Vagina (tissue), 2 donors: ENCODE measurements around the gene FADS6. TPM values are rescaled to one million over a fixed set of nuclear protein-coding genes. Genes with fewer than 3 reads are reported as not detected.
A peak's percentile ranks its signal among the peaks of the same experiment; 100 is the strongest.

Experiments used
- DNase-seq, 2 donors: peaks; one replicate each; pipeline ENCODE4 v3.0.0-alpha.2; 2017; ENCODE audit errors: extremely low spot score in 2 of 2
- H3K27ac ChIP-seq: fragments of 200-600 bp; sonication (generic); one replicate; pipeline ENCODE4 v1.5.1; 2019
- H3K27me3 ChIP-seq: fragments of 200-600 bp; sonication (generic); one replicate; pipeline ENCODE4 v1.5.1; 2019
- H3K36me3 ChIP-seq, 2 donors: fragments of 200-600 bp; sonication (generic); one replicate each; pipeline ENCODE4 v1.5.1; 2017 to 2019
- H3K4me1 ChIP-seq: fragments of 200-600 bp; sonication (generic); one replicate; pipeline ENCODE4 v1.5.1; 2019
- H3K4me3 ChIP-seq, 2 donors: fragments of 200-600 bp; sonication (generic); 1 replicate in 1 of 2; 2 replicates in 1 of 2; pipeline ENCODE4 v1.5.1; 2016 to 2019
- H3K9me3 ChIP-seq: fragments of 200-600 bp; sonication (generic); one replicate; pipeline ENCODE4 v1.5.1; 2019
- CTCF ChIP-seq, 3 experiments: fragments of 450-650 bp in 2 of 3; fragments of 200-600 bp in 1 of 3; sonication (generic) in 1 of 3; IDR thresholded peaks; one replicate each; pipeline ENCODE4 v1.5.1; 2017 to 2019; ENCODE audit warnings: antibody characterized with exemption in 3 of 3, mild to moderate bottlenecking in 2 of 3, moderate library complexity in 2 of 3
- POLR2A ChIP-seq, 2 donors: fragments of 450-650 bp; IDR thresholded peaks; one replicate each; pipeline ENCODE4 v1.6.1; 2017; ENCODE audit warnings: antibody characterized with exemption in 2 of 2, mild to moderate bottlenecking in 2 of 2, moderate library complexity in 2 of 2
- POLR2AphosphoS5 ChIP-seq, 2 donors: sonication (generic); formaldehyde crosslinking; IDR thresholded peaks; one replicate each; pipeline ENCODE4 v1.9.0; 2017; ENCODE audit warnings: antibody characterized with exemption in 2 of 2, mild to moderate bottlenecking in 2 of 2, low read depth in 1 of 2; ENCODE audit not compliant: insufficient read depth in 1 of 2
- intact Hi-C: fragments of 100-400 bp; cut with DNase I; formaldehyde crosslinking; loops from one replicate; pipeline ENCODE4 v1.15.1; 2023
- total RNA-seq: library from RNA; depleted of rRNA; stranded (reverse); fragments of >200 nt; gene quantifications from one replicate; pipeline ENCODE4 v1.2.3, GENCODE V29; 2016

FADS6 gene
- total RNA-seq, 1 donor from 2014 or later: 1.5 TPM

GRCh38 chr17:74874615-74875037 lies 18.8 kb downstream of the FADS6 start:
- H3K27ac ChIP-seq: no peak overlapping the region
- TF ChIP-seq POLR2A (IDR thresholded peaks at IDR 0.05): no peak
- TF ChIP-seq CTCF (IDR thresholded peaks at IDR 0.05): no peak
- TF ChIP-seq POLR2AphosphoS5 (IDR thresholded peaks at IDR 0.05; ENCODE audit: insufficient read depth in 1 of 2, low read depth in 1 of 2): no peak
- H3K4me3 ChIP-seq: no peak overlapping the region
- no peaks in the 10 kb centered on the region for H3K27me3 ChIP-seq
- peaks cover 0 to 3% of the 10 kb centered on the region in 2 donors for H3K36me3 ChIP-seq
- DNase-seq: no peak
- H3K4me1 ChIP-seq: peaks cover 39% of the 10 kb centered on the region
- H3K9me3 ChIP-seq: no peaks in the 10 kb centered on the region
- intact Hi-C loops: no loop called here

GRCh38 chr17:74873874-74874614 lies 19.4 kb downstream of the FADS6 start:
- Histone ChIP-seq H3K4me3 (peak overlapping the region; percentile 50 to 74), H3K27ac (peak overlapping the region; percentile 83), H3K27me3 (no peaks in the 10 kb centered on the region), H3K9me3 (no peaks in the 10 kb centered on the region), H3K36me3 (peaks cover 0 to 4% of the 10 kb centered on the region in 2 donors), H3K4me1 (peaks cover 39% of the 10 kb centered on the region)
- intact Hi-C loops: no loop called here
- no peak for TF ChIP-seq POLR2A (IDR thresholded peaks at IDR 0.05)
- no peak for TF ChIP-seq CTCF (IDR thresholded peaks at IDR 0.05)
- no peak for TF ChIP-seq POLR2AphosphoS5 (IDR thresholded peaks at IDR 0.05; ENCODE audit: insufficient read depth in 1 of 2, low read depth in 1 of 2)
- no peak for DNase-seq

- TF ChIP-seq POLR2AphosphoS5 (IDR thresholded peaks at IDR 0.05; ENCODE audit: insufficient read depth in 1 of 2, low read depth in 1 of 2) (peak; percentile 99), POLR2A (IDR thresholded peaks at IDR 0.05) (peak in 1 of 2 donors; percentile 96), CTCF (IDR thresholded peaks at IDR 0.05) (peak in 1 of 3 experiments; percentile 4)
- peaks cover 37% of the 10 kb centered on the region for H3K4me1 ChIP-seq
- H3K4me3 ChIP-seq: peak overlapping the region; percentile 50 to 78
- peak overlapping the region; percentile 83 for H3K27ac ChIP-seq
- no peaks in the 10 kb centered on the region for H3K9me3 ChIP-seq
- intact Hi-C loops: no loop called here
- DNase-seq: peak; percentile 100
- no peaks in the 10 kb centered on the region for H3K27me3 ChIP-seq
- peaks cover 0 to 4% of the 10 kb centered on the region in 2 donors for H3K36me3 ChIP-seq
These were observed 20.2 kb downstream of the FADS6 start for GRCh38 chr17:74873037-74873873.

DNA sequence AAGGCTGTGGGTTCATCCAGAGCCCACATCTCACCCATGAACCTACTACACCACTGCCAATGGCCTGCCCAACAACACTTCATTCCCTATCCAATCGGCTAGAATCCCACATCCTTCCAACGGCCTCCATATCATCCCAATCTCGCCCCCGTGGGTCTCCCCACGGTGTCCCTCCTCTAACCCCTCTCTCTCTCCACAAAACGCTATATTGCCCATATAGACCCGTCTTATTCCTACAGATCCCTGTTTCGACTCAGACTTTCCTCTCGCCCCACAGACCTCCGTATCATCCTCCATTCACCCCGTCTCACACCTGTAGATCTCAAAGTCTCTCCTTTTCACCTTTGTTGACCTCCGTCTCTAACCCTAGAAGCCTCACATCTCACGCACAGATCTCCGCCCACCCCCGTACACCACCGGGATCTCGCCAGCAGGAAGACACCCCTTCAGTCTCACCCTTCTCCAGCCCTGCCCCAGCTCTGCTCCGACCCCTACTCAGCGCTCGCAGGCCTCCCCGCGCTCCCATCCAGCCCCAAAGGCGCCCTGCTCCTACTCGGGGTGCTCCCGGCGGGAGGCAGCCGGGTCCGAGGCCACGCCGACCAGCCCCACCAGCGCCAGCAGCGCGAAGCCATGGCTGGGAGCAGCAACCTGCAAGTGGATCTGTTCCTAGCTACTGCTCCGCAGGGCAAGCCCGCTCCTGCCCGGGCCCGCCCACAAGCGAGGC lies 21.0 kb downstream of the FADS6 start, which contains the start of gene FDXR:
TSS of gene FDXR (minus strand) at position 682 of the 724 bp plus-strand sequence. CDS start at position 632, 50 bp downstream.
- Histone ChIP-seq H3K4me3 (peak within 1 kb of the TSS; percentile 50 to 78), H3K27me3 (no peaks in the 10 kb centered on the region), H3K27ac (peak within 1 kb of the TSS; percentile 83), H3K36me3 (peaks cover 0 to 4% of the 10 kb centered on the region in 2 donors), H3K9me3 (no peaks in the 10 kb centered on the region), H3K4me1 (peaks cover 29% of the 10 kb centered on the region)
- no peak for DNase-seq
- TF ChIP-seq POLR2A (IDR thresholded peaks at IDR 0.05) (peak in 1 of 2 donors; percentile 55), CTCF (IDR thresholded peaks at IDR 0.05) (no peak), POLR2AphosphoS5 (IDR thresholded peaks at IDR 0.05; ENCODE audit: insufficient read depth in 1 of 2, low read depth in 1 of 2) (no peak)
- intact Hi-C loops: no loop called here
